Measurements from ENCODE around the gene DCTN4. TPM values are rescaled to one million over a fixed set of nuclear protein-coding genes. Genes with fewer than 3 reads are reported as not detected.

DCTN4 gene
- total RNA-seq, 2 experiments from 2014 or later, result 41.9 to 46.1 TPM

- H3K27ac Mint-ChIP-seq, result no peak overlapping the region
- H3K27me3 Mint-ChIP-seq, result peaks cover 25% of the 10 kb centered on the region
- peaks cover 4% of the 10 kb centered on the region for H3K4me1 Mint-ChIP-seq
- no peak for DNase-seq
- H3K36me3 Mint-ChIP-seq, result no peaks in the 10 kb centered on the region
- H3K9me3 Mint-ChIP-seq (ENCODE audit: low read depth), result no peaks in the 10 kb centered on the region
- no peak for ATAC-seq
- no peak overlapping the region for H3K4me3 Mint-ChIP-seq
- CTCF ChIA-PET, result interaction anchor here (1.0 to 1.1 kb wide), 3 partner anchors 10 to 108 kb away, joined by 3 to 4 read pairs (median 3); partner anchors contain the start of genes MYOZ3 and SMIM3
Measured at GRCh38 chr5:150670948-150671310, 87.9 kb downstream of the DCTN4 start.

- H3K27ac Mint-ChIP-seq, result no peak overlapping the region
- CTCF ChIA-PET, result no interaction called here
- no peak for DNase-seq
- peaks cover 4% of the 10 kb centered on the region for H3K4me1 Mint-ChIP-seq
- ATAC-seq, result no peak
- H3K27me3 Mint-ChIP-seq, result peaks cover 25% of the 10 kb centered on the region
- H3K9me3 Mint-ChIP-seq (ENCODE audit: low read depth), result no peaks in the 10 kb centered on the region
- no peak overlapping the region for H3K4me3 Mint-ChIP-seq
- no peaks in the 10 kb centered on the region for H3K36me3 Mint-ChIP-seq
Measured at GRCh38 chr5:150670275-150670947, 88.4 kb downstream of the DCTN4 start.

GRCh38 chr5:150665044-150665443, 93.8 kb downstream of the DCTN4 start:
- no peaks in the 10 kb centered on the region for H3K9me3 Mint-ChIP-seq (ENCODE audit: low read depth)
- CTCF ChIA-PET, result no interaction called here
- no peak for DNase-seq
- no peak for ATAC-seq
- no peak overlapping the region for H3K27ac Mint-ChIP-seq
- no peaks in the 10 kb centered on the region for H3K4me1 Mint-ChIP-seq
- H3K27me3 Mint-ChIP-seq, result peaks cover 15% of the 10 kb centered on the region
- H3K4me3 Mint-ChIP-seq, result no peak overlapping the region
- H3K36me3 Mint-ChIP-seq, result no peaks in the 10 kb centered on the region

- H3K9me3 Mint-ChIP-seq (ENCODE audit: low read depth), result no peaks in the 10 kb centered on the region
- H3K36me3 Mint-ChIP-seq, result no peaks in the 10 kb centered on the region
- ATAC-seq (no peak), DNase-seq (no peak)
- no peaks in the 10 kb centered on the region for H3K4me1 Mint-ChIP-seq
- peaks cover 12% of the 10 kb centered on the region for H3K27me3 Mint-ChIP-seq
- H3K4me3 Mint-ChIP-seq, result no peak overlapping the region
- CTCF ChIA-PET, result interaction anchor here (1.0 to 1.5 kb wide), 2 partner anchors 9 to 21 kb away, joined by 3 read pairs; no protein-coding TSS in a partner anchor
- H3K27ac Mint-ChIP-seq, result no peak overlapping the region
Measured at GRCh38 chr5:150663936-150664335, 94.9 kb downstream of the DCTN4 start.

DNA sequence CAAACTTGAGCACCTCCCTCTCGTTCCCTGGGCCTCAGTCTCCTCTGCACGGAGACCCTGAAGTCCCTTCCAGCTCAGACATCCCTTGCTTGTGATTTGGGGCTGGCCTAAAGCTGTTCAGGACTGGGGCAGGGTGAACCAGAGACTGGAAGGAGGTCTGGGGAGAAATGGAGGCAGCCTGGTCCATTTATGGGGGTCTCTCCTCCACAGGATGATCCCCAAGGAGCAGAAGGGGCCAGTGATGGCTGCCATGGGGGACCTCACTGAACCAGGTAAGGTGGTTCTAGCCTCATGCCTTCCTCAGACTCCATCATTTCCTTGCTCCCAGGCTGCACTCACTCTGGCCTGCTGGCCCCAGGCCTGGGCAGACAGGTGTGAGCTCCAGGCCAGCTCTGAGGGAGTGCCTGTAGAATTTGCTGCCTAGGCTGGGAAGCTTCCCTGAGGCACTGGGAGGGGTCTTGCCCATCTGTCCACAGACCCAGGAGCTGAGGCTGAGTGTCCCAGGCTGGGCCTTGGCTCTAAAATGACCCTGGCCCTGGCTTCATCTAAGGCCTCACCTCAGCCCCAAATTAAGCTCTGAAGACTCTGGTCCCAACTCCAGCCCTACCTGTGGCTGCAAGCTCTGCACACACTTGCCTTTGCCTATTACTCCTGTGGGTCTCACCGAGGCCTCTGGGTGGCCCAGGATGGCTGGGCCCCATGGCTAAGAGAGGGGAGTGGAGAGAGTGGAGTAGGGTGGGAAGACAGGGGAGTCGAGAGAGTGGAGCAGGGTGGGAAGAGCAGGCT, 95.9 kb downstream of the DCTN4 start:
- Mint-ChIP-seq H3K36me3 (no peaks in the 10 kb centered on the region), H3K27ac (no peak overlapping the region), H3K9me3 (ENCODE audit: low read depth) (no peaks in the 10 kb centered on the region), H3K4me3 (no peak overlapping the region), H3K27me3 (peaks cover 13% of the 10 kb centered on the region), H3K4me1 (no peaks in the 10 kb centered on the region)
- ATAC-seq (no peak), DNase-seq (no peak)
- CTCF ChIA-PET, result interaction anchor here (1.0 to 1.5 kb wide), 2 partner anchors 10 to 20 kb away, joined by 3 read pairs; no protein-coding TSS in a partner anchor

DNA sequence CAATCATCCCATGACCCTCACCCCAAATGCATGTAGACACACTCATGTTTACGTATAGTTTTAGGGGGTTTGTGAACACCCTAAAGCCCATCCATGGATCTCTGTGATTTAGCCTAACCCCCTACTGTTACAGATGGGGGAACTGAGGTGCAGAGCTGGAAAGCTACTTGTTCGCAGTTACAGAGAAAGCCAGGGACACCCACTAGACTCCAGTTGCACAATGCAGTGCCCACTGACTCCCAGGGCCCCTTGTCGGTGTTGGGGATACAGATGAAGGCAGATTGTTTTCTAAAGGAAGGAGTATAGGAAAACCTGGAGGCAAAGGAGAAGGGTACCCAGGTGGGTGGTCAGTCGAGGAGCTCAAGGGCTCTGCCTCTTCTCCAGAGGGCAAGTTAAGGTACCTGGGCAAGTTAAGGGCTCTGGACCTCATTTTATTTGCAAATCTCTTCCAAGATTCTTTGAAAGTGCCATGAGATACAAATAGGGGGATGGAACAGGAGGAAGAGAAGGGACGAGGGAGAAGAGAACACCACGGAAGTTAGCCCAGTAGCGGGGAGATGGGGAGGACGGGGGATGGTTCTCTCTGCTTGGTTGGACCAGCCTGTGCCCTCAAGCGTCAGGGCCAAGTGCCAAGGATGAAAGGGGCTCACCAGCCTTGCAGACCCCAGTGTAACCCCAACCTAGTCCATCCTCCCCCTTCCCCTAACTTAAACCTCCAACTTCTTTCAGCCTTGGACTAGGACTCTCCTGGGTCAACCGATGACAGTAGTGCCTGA, 96.8 kb downstream of the DCTN4 start:
- Mint-ChIP-seq H3K4me1 (peaks cover 7% of the 10 kb centered on the region), H3K36me3 (no peaks in the 10 kb centered on the region), H3K4me3 (no peak overlapping the region), H3K27me3 (peaks cover 18% of the 10 kb centered on the region), H3K27ac (no peak overlapping the region), H3K9me3 (ENCODE audit: low read depth) (no peaks in the 10 kb centered on the region)
- ATAC-seq (no peak), DNase-seq (no peak)
- CTCF ChIA-PET, result interaction anchor here (1.3 to 1.5 kb wide), 2 partner anchors 10 to 102 kb away, joined by 4 read pairs; no protein-coding TSS in a partner anchor

- ATAC-seq, result no peak
- CTCF ChIA-PET, result interaction anchor here (0.8 to 1.5 kb wide), 3 partner anchors 10 to 101 kb away, joined by 3 to 4 read pairs (median 4); no protein-coding TSS in a partner anchor
- no peak within 1 kb of the TSS for H3K4me3 Mint-ChIP-seq
- H3K27ac Mint-ChIP-seq, result no peak within 1 kb of the TSS
- no peaks in the 10 kb centered on the region for H3K36me3 Mint-ChIP-seq
- no peak for DNase-seq
- peaks cover 18% of the 10 kb centered on the region for H3K27me3 Mint-ChIP-seq
- peaks cover 7% of the 10 kb centered on the region for H3K4me1 Mint-ChIP-seq
- no peaks in the 10 kb centered on the region for H3K9me3 Mint-ChIP-seq (ENCODE audit: low read depth)
Measured at GRCh38 chr5:150661086-150661485, 97.7 kb downstream of the DCTN4 start, which contains the start of gene MYOZ3. TSS of gene MYOZ3 (plus strand) at chr5:150661251. CDS start at chr5:150662942, 1,691 bp downstream.

DNA sequence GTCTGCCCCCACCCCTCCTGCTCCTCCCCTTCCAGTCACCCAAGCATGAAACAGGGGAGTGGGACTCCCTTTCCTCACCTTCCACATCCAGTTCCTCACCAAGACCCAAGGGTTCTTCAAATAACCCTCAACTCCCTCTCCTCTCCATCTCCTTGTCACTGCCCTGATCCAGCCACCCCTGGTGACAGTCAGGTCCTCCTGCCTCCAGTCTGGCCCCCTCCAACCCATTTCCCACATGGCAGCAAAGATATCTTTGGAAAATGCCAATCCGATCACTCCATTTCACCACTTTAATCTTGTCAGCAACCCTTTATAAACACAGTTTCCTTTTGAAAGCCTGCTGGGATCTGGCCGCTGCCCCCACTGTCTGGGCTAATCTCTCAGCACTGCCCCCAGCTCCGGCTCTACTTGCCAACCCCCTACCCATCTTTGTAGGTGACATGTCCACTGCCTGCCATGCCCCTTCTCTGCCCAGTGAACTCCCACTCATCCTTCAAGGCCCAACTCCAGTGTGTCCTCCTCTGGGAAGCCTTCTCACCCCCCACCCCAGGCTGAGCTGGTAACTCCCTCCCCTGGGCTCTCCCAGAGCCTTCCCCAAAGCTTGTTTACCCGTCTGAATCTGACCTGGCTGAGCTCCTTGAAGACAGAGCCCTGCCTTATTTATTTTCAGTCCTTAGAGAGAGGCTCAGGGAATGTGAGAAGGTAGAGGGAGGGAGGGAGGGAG, 98.5 kb downstream of the DCTN4 start:
- DNase-seq (no peak), ATAC-seq (no peak)
- Mint-ChIP-seq H3K27ac (no peak overlapping the region), H3K9me3 (ENCODE audit: low read depth) (no peaks in the 10 kb centered on the region), H3K36me3 (no peaks in the 10 kb centered on the region), H3K4me1 (peaks cover 10% of the 10 kb centered on the region), H3K27me3 (peaks cover 21% of the 10 kb centered on the region), H3K4me3 (no peak overlapping the region)
- CTCF ChIA-PET, result interaction anchor here (0.6 to 1.5 kb wide), 4 partner anchors 11 to 222 kb away, joined by 3 to 4 read pairs (median 4); no protein-coding TSS in a partner anchor

GRCh38 chr5:150659360-150660107, 99.3 kb downstream of the DCTN4 start:
- no peaks in the 10 kb centered on the region for H3K36me3 Mint-ChIP-seq
- CTCF ChIA-PET, result interaction anchor here (0.6 to 1.6 kb wide), 3 partner anchors 12 to 221 kb away, joined by 3 to 4 read pairs (median 3); no protein-coding TSS in a partner anchor
- no peak for ATAC-seq

GRCh38 chr5:150658699-150659265, 100.0 kb downstream of the DCTN4 start:
- Mint-ChIP-seq H3K9me3 (ENCODE audit: low read depth) (no peaks in the 10 kb centered on the region), H3K4me1 (peaks cover 10% of the 10 kb centered on the region), H3K4me3 (no peak overlapping the region), H3K36me3 (no peaks in the 10 kb centered on the region), H3K27me3 (peaks cover 18% of the 10 kb centered on the region), H3K27ac (no peak overlapping the region)
- CTCF ChIA-PET, result interaction anchor here (1.2 to 4.1 kb wide), 4 partner anchors 13 to 125 kb away, joined by 3 to 30 read pairs (median 4); no protein-coding TSS in a partner anchor
- DNase-seq (no peak), ATAC-seq (no peak)

More at GRCh38 chr5:150659360-150660107, 99.3 kb downstream of the DCTN4 start:
- Mint-ChIP-seq H3K27me3 (peaks cover 18% of the 10 kb centered on the region), H3K4me1 (peaks cover 10% of the 10 kb centered on the region), H3K4me3 (no peak overlapping the region), H3K27ac (no peak overlapping the region), H3K9me3 (ENCODE audit: low read depth) (no peaks in the 10 kb centered on the region)
- no peak for DNase-seq
